ENCODE data around the gene STC2. TPM values are rescaled to one million over a fixed set of nuclear protein-coding genes. Genes with fewer than 3 reads are reported as not detected.

The STC2 gene
- total RNA-seq, 1 donor from 2014 or later, result 2.0 TPM

Other genes with a start within 250 kb of the STC2 start
- 11.3 TPM for gene BNIP1, start 183.9 kb downstream of the STC2 start, total RNA-seq
- not detected for gene NKX2-5, start 93.2 kb downstream of the STC2 start, total RNA-seq